Thoracic aorta (tissue), 2 donors: ENCODE measurements around the gene REV3L. TPM values are rescaled to one million over a fixed set of nuclear protein-coding genes. Genes with fewer than 3 reads are reported as not detected.

ENCODE experiments used
- ATAC-seq: fragments of 150-250 bp; one replicate; pipeline ENCODE4 v1.8.0; 2017; ENCODE audit warnings: low read depth; ENCODE audit not compliant: insufficient number of reproducible peaks, low FRiP score
- DNase-seq: peaks from one replicate; pipeline ENCODE4 v3.0.0-alpha.2; 2020; ENCODE audit warnings: low spot score
- H3K27ac ChIP-seq, 2 donors: fragments of 200-600 bp; sonication (generic); 1 replicate in 1 of 2; 2 replicates in 1 of 2; pipeline ENCODE4 v1.5.1; 2016; ENCODE audit warnings: mild to moderate bottlenecking in 2 of 2, moderate library complexity in 2 of 2
- H3K27me3 ChIP-seq: fragments of 200-600 bp; sonication (generic); replicated peaks from 2 replicates; pipeline ENCODE4 v1.6.0; 2016; ENCODE audit warnings: mild to moderate bottlenecking; ENCODE audit not compliant: insufficient read depth
- H3K36me3 ChIP-seq: fragments of 200-600 bp; sonication (generic); one replicate; pipeline ENCODE4 v1.5.1; 2016
- H3K4me1 ChIP-seq, 2 donors: fragments of 200-600 bp; sonication (generic); 1 replicate in 1 of 2; 2 replicates in 1 of 2; pipeline versions ENCODE4 v1.5.1 to v1.6.0; 2016; ENCODE audit warnings: low read depth in 2 of 2, mild to moderate bottlenecking in 1 of 2; ENCODE audit not compliant: control insufficient read depth in 1 of 2
- H3K4me3 ChIP-seq: fragments of 200-600 bp; sonication (generic); 2 replicates; pipeline ENCODE4 v1.5.1; 2016; ENCODE audit warnings: mild to moderate bottlenecking
- H3K9me3 ChIP-seq: fragments of 200-600 bp; sonication (generic); 2 replicates; pipeline ENCODE4 v1.5.1; 2016
- total RNA-seq, 2 donors: library from RNA; depleted of rRNA; stranded (reverse); fragments of >200 nt; gene quantifications; one replicate each; pipeline versions ENCODE4 v1.1.0 to v1.2.3, GENCODE V29; 2016
- TF ChIP-seq, protein P1 (sequence below): fragments of 200-600 bp; sonication (generic); IDR thresholded peaks from one replicate; pipeline ENCODE4 v1.5.1; 2019; ENCODE audit warnings: antibody characterized with exemption

REV3L gene
- total RNA-seq, 2 donors from 2014 or later = 25.6 to 59.8 TPM

DNA sequence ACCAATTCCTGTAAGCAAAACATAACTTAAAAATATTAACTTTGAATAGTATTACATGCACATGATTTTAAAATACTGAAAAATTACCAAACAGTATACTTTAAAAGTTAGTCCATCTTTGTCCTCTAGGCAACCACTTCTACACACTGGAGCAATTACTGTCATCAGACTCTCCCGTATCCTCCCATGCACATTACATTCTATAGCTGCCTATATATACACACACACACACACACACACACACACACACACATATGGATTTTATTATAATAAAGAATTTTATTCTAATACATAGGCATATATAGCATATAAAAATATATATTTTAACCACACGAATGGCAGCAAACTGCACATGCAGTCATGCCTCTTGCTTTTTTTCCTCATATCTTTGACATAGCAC lies 8.2 kb downstream of the REV3L start:
- no peak for DNase-seq
- Histone ChIP-seq H3K27me3 (no peaks in the 10 kb centered on the region), H3K36me3 (no peaks in the 10 kb centered on the region), H3K27ac (no peak overlapping the region), H3K4me3 (no peak overlapping the region), H3K9me3 (no peaks in the 10 kb centered on the region), H3K4me1 (peaks cover 14 to 28% of the 10 kb centered on the region in 2 donors)
- ATAC-seq = no peak
- TF ChIP-seq, protein P1, sequence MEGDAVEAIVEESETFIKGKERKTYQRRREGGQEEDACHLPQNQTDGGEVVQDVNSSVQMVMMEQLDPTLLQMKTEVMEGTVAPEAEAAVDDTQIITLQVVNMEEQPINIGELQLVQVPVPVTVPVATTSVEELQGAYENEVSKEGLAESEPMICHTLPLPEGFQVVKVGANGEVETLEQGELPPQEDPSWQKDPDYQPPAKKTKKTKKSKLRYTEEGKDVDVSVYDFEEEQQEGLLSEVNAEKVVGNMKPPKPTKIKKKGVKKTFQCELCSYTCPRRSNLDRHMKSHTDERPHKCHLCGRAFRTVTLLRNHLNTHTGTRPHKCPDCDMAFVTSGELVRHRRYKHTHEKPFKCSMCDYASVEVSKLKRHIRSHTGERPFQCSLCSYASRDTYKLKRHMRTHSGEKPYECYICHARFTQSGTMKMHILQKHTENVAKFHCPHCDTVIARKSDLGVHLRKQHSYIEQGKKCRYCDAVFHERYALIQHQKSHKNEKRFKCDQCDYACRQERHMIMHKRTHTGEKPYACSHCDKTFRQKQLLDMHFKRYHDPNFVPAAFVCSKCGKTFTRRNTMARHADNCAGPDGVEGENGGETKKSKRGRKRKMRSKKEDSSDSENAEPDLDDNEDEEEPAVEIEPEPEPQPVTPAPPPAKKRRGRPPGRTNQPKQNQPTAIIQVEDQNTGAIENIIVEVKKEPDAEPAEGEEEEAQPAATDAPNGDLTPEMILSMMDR = no peak

DNA sequence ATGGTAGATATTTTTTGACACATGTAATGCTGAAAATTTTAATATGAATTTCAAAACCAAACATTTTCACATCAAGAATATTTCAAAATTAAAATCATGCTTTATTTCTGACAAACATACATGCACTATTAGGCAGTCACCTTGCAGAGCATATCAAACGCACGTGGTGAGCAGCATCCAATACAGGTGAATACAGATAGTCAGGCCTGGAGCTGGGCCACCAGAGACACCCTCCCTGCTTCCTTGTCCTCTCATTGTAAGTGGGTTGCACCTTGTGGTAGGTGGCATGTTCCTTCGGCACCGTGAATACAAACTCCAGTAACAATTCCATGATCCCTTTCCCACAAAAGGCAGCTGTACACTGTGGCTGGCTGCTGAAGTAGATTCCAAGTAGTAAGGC lies 8.9 kb downstream of the REV3L start:
- DNase-seq (no peak), ATAC-seq (no peak)
- TF ChIP-seq, protein P1 = no peak
- Histone ChIP-seq H3K27ac (no peak overlapping the region), H3K4me1 (peaks cover 13 to 27% of the 10 kb centered on the region in 2 donors), H3K27me3 (no peaks in the 10 kb centered on the region), H3K36me3 (no peaks in the 10 kb centered on the region), H3K4me3 (no peak overlapping the region), H3K9me3 (no peaks in the 10 kb centered on the region)

DNA sequence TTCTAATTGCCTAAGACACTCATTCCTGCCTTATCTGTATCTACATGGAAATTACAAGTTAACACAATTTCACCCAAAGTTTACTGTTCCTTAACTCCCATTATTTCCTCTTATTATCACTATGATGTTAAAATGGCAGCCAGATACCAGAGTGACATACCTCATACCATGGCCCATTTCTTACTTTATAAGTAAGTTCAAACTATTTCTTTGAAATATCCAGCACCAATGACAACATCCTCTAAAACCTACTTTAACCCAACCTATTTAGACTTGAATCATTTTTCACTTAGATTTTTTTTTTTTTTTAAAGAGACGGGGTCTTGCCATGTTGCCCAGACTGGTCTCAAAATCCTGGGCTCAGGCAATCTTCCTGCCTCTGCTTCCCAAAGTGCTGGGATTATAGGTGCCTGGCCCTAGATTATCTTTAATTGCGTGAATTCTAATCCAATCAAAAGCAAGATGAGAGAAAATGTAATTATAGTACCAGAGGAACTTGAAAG lies 10.0 kb downstream of the REV3L start:
- H3K9me3 ChIP-seq = no peaks in the 10 kb centered on the region
- no peak overlapping the region for H3K4me3 ChIP-seq
- H3K36me3 ChIP-seq = no peaks in the 10 kb centered on the region
- TF ChIP-seq, protein P1 = no peak
- H3K27me3 ChIP-seq = no peaks in the 10 kb centered on the region
- H3K27ac ChIP-seq = no peak overlapping the region
- DNase-seq (no peak), ATAC-seq (no peak)
- peaks cover 14 to 30% of the 10 kb centered on the region in 2 donors for H3K4me1 ChIP-seq

DNA sequence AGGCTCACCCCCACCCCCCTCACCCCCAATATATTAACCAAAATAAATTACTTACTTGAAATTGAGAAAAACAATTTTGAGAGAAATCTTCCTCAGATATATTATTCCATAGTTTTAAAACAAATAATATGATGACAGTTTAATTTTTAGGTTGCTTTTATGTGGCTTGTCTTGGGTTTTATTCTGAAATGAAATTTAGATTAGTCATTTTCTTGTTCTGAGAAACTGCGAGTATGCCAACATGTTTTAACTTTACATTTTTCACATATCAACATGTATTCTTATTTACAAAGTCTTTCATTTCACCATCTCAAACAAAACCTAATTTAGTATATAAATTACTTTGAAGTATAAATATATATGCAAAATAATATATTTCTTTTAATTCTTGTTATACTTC lies 11.1 kb downstream of the REV3L start:
- no peaks in the 10 kb centered on the region for H3K36me3 ChIP-seq
- TF ChIP-seq, protein P1 = no peak
- ATAC-seq = no peak
- H3K4me1 ChIP-seq = peaks cover 10 to 24% of the 10 kb centered on the region in 2 donors
- H3K9me3 ChIP-seq = no peaks in the 10 kb centered on the region
- no peaks in the 10 kb centered on the region for H3K27me3 ChIP-seq
- no peak overlapping the region for H3K4me3 ChIP-seq
- H3K27ac ChIP-seq = no peak overlapping the region
- no peak for DNase-seq

DNA sequence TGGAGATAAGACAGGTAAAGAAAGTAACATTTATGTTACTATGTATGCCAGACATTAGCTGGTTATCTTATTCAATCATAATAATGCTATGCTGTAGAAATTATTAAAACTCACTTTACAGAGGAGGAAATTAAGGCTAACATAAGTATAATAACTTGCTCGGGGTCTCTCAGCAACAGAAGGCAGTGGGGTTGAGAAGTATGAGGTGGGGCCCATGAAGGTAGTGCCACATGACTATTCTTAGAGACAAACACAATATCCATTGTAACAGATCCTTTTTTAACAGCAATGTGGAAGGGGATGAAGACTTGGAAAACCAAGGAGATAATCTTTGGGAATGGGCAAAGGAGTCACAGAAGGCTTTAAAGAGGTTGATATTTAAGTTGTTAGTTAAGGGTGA lies 11.5 kb downstream of the REV3L start:
- Histone ChIP-seq H3K27me3 (no peaks in the 10 kb centered on the region), H3K9me3 (no peaks in the 10 kb centered on the region), H3K4me1 (peaks cover 10 to 22% of the 10 kb centered on the region in 2 donors), H3K27ac (no peak overlapping the region), H3K36me3 (no peaks in the 10 kb centered on the region), H3K4me3 (no peak overlapping the region)
- TF ChIP-seq, protein P1 = no peak
- ATAC-seq (no peak), DNase-seq (no peak)
